ENCODE data around the gene SULT1C3.

- no peak for TF ChIP-seq POLR2AphosphoS5 (IDR thresholded peaks at IDR 0.05)
- no peak for TF ChIP-seq CTCF (IDR thresholded peaks at IDR 0.05)
- TF ChIP-seq EP300 (IDR thresholded peaks at IDR 0.05) = no peak
Measured at GRCh38 chr2:108305901-108306300, 66.1 kb downstream of the SULT1C3 start.

Data from stomach (tissue), 4 donors.